Immature natural killer cell (primary cell): ENCODE measurements around the gene TMEM45A. TPM values are rescaled to one million over a fixed set of nuclear protein-coding genes. Genes with fewer than 3 reads are reported as not detected.
"Not testable (repeated sequence)": the region's sequence is repeated elsewhere in the genome, so short reads cannot be mapped to it uniquely, and the experiment has no call there.

ENCODE experiments used
- DNase-seq, 3 donors: peaks; one replicate each; pipeline ENCODE4 v3.0.0; 2022; ENCODE audit warnings: mixed read lengths in 1 of 3
- H3K27ac Mint-ChIP-seq, 6 donors: one replicate each; pipeline ENCODE4 v1.8.0; 2020; ENCODE audit warnings: mixed read lengths in 6 of 6, mild to moderate bottlenecking in 5 of 6, inconsistent platforms in 4 of 6, moderate library complexity in 3 of 6
- H3K27me3 Mint-ChIP-seq, 3 donors: one replicate each; pipeline ENCODE4 v1.8.0; 2020 to 2021; ENCODE audit warnings: low read depth in 3 of 3, mild to moderate bottlenecking in 3 of 3, mixed read lengths in 3 of 3, moderate library complexity in 3 of 3, inconsistent platforms in 1 of 3
- H3K36me3 Mint-ChIP-seq, 3 donors: one replicate each; pipeline ENCODE4 v1.8.0; 2020; ENCODE audit warnings: mixed read lengths in 3 of 3, inconsistent platforms in 2 of 3, mild to moderate bottlenecking in 2 of 3
- H3K4me1 Mint-ChIP-seq, 2 donors: one replicate each; pipeline ENCODE4 v1.8.0; 2020; ENCODE audit warnings: inconsistent platforms in 2 of 2, mild to moderate bottlenecking in 2 of 2, mixed read lengths in 2 of 2, moderate library complexity in 1 of 2
- H3K4me3 Mint-ChIP-seq, 5 donors: one replicate each; pipeline ENCODE4 v1.8.0; 2020; ENCODE audit warnings: mild to moderate bottlenecking in 5 of 5, mixed read lengths in 5 of 5, inconsistent platforms in 3 of 5, moderate library complexity in 3 of 5
- H3K9me3 Mint-ChIP-seq, 6 donors: one replicate each; pipeline ENCODE4 v1.8.0; 2020; ENCODE audit warnings: mild to moderate bottlenecking in 6 of 6, mixed read lengths in 6 of 6, inconsistent platforms in 4 of 6, moderate library complexity in 3 of 6
- polyA plus RNA-seq, 3 donors: library from polyadenylated mRNA; unstranded; fragments of 300-500 nt; fragmentation: Illumina TruSeq; gene quantifications; one replicate each; pipeline ENCODE4 v1.2.3, GENCODE V29; 2021

TMEM45A gene
- polyA plus RNA-seq, 3 donors from 2014 or later = 0.29 TPM; not detected in 2

GRCh38 chr3:100467133-100467532 lies 25.3 kb upstream of the TMEM45A start:
- Mint-ChIP-seq H3K9me3 (peaks cover 0 to 7% (median 0%) of the 10 kb centered on the region in 6 donors), H3K27me3 (peaks cover 1 to 7% (median 3%) of the 10 kb centered on the region in 3 donors), H3K4me3 (no peak overlapping the region), H3K27ac (no peak overlapping the region), H3K4me1 (no peaks in the 10 kb centered on the region), H3K36me3 (no peaks in the 10 kb centered on the region)
- no peak for DNase-seq

- no peaks in the 10 kb centered on the region for H3K4me1 Mint-ChIP-seq
- peaks cover 1 to 3% (median 2%) of the 10 kb centered on the region in 3 donors for H3K27me3 Mint-ChIP-seq
- H3K9me3 Mint-ChIP-seq = peaks cover 0 to 7% (median 0%) of the 10 kb centered on the region in 6 donors
- H3K27ac Mint-ChIP-seq = no peak overlapping the region
- no peaks in the 10 kb centered on the region for H3K36me3 Mint-ChIP-seq
- no peak overlapping the region for H3K4me3 Mint-ChIP-seq
- no peak for DNase-seq
Measured at GRCh38 chr3:100468676-100469075, 23.7 kb upstream of the TMEM45A start.

GRCh38 chr3:100470951-100471350 lies 21.5 kb upstream of the TMEM45A start:
- peaks cover 0 to 7% (median 0%) of the 10 kb centered on the region in 6 donors for H3K9me3 Mint-ChIP-seq
- H3K27ac Mint-ChIP-seq = no peak overlapping the region
- H3K4me3 Mint-ChIP-seq = no peak overlapping the region
- peaks cover 0 to 4% (median 2%) of the 10 kb centered on the region in 3 donors for H3K27me3 Mint-ChIP-seq
- DNase-seq = no peak
- no peaks in the 10 kb centered on the region for H3K4me1 Mint-ChIP-seq
- no peaks in the 10 kb centered on the region for H3K36me3 Mint-ChIP-seq

- Mint-ChIP-seq H3K27ac (no peak overlapping the region), H3K36me3 (no peaks in the 10 kb centered on the region), H3K4me1 (no peaks in the 10 kb centered on the region), H3K4me3 (no peak overlapping the region), H3K9me3 (peaks cover 0 to 7% (median 0%) of the 10 kb centered on the region in 6 donors), H3K27me3 (peaks cover 0 to 4% (median 4%) of the 10 kb centered on the region in 3 donors)
- no peak for DNase-seq
Measured at GRCh38 chr3:100471444-100471843, 21.0 kb upstream of the TMEM45A start.

- H3K36me3 Mint-ChIP-seq, DNase-seq, H3K27me3 Mint-ChIP-seq, H3K4me3 Mint-ChIP-seq, H3K9me3 Mint-ChIP-seq, H3K4me1 Mint-ChIP-seq, H3K27ac Mint-ChIP-seq: not testable (repeated sequence)
Measured at GRCh38 chr3:100477851-100478360, 14.5 kb upstream of the TMEM45A start.

GRCh38 chr3:100478521-100478920 lies 13.9 kb upstream of the TMEM45A start:
- not testable (repeated sequence) for H3K36me3 Mint-ChIP-seq, H3K27me3 Mint-ChIP-seq, H3K27ac Mint-ChIP-seq, H3K9me3 Mint-ChIP-seq, H3K4me1 Mint-ChIP-seq, H3K4me3 Mint-ChIP-seq, DNase-seq

GRCh38 chr3:100480081-100480480 lies 12.3 kb upstream of the TMEM45A start:
- peaks cover 1 to 11% (median 6%) of the 10 kb centered on the region in 3 donors for H3K27me3 Mint-ChIP-seq
- H3K9me3 Mint-ChIP-seq = peaks cover 0 to 2% (median 0%) of the 10 kb centered on the region in 6 donors
- H3K4me3 Mint-ChIP-seq = no peak overlapping the region
- H3K27ac Mint-ChIP-seq = no peak overlapping the region
- no peaks in the 10 kb centered on the region for H3K4me1 Mint-ChIP-seq
- no peak for DNase-seq
- H3K36me3 Mint-ChIP-seq = no peaks in the 10 kb centered on the region

- no peak overlapping the region for H3K27ac Mint-ChIP-seq
- peaks cover 0 to 8% (median 6%) of the 10 kb centered on the region in 3 donors for H3K27me3 Mint-ChIP-seq
- H3K9me3 Mint-ChIP-seq = peaks cover 0 to 2% (median 0%) of the 10 kb centered on the region in 6 donors
- H3K36me3 Mint-ChIP-seq = no peaks in the 10 kb centered on the region
- DNase-seq = no peak
- H3K4me3 Mint-ChIP-seq = no peak overlapping the region
- H3K4me1 Mint-ChIP-seq = no peaks in the 10 kb centered on the region
Measured at GRCh38 chr3:100482176-100482575, 10.2 kb upstream of the TMEM45A start.

- Mint-ChIP-seq H3K36me3 (no peaks in the 10 kb centered on the region), H3K27ac (no peak overlapping the region), H3K27me3 (peaks cover 0 to 8% (median 6%) of the 10 kb centered on the region in 3 donors), H3K4me1 (no peaks in the 10 kb centered on the region), H3K4me3 (no peak overlapping the region), H3K9me3 (peaks cover 0 to 2% (median 0%) of the 10 kb centered on the region in 6 donors)
- no peak for DNase-seq
Measured at GRCh38 chr3:100483529-100483928, 8.9 kb upstream of the TMEM45A start.

- no peaks in the 10 kb centered on the region for H3K36me3 Mint-ChIP-seq
- no peaks in the 10 kb centered on the region for H3K4me1 Mint-ChIP-seq
- peaks cover 0 to 8% (median 8%) of the 10 kb centered on the region in 3 donors for H3K27me3 Mint-ChIP-seq
Measured at GRCh38 chr3:100486808-100487207, 5.6 kb upstream of the TMEM45A start.

GRCh38 chr3:100489118-100489517 lies 3.3 kb upstream of the TMEM45A start:
- Mint-ChIP-seq H3K4me1 (peaks cover 10 to 11% of the 10 kb centered on the region in 2 donors), H3K9me3 (no peaks in the 10 kb centered on the region), H3K36me3 (no peaks in the 10 kb centered on the region), H3K27ac (no peak overlapping the region), H3K27me3 (peaks cover 0 to 5% (median 3%) of the 10 kb centered on the region in 3 donors), H3K4me3 (no peak overlapping the region)
- no peak for DNase-seq

More at GRCh38 chr3:100486808-100487207, 5.6 kb upstream of the TMEM45A start:
- no peak for DNase-seq
- no peak overlapping the region for H3K4me3 Mint-ChIP-seq
- peaks cover 0 to 2% (median 0%) of the 10 kb centered on the region in 6 donors for H3K9me3 Mint-ChIP-seq
- H3K27ac Mint-ChIP-seq = no peak overlapping the region

- Mint-ChIP-seq H3K9me3 (no peaks in the 10 kb centered on the region), H3K27ac (no peak overlapping the region), H3K27me3 (peaks cover 0 to 4% (median 4%) of the 10 kb centered on the region in 3 donors), H3K36me3 (no peaks in the 10 kb centered on the region), H3K4me1 (peaks cover 10 to 11% of the 10 kb centered on the region in 2 donors), H3K4me3 (no peak overlapping the region)
- DNase-seq = no peak
Measured at GRCh38 chr3:100496711-100497261, 4.4 kb downstream of the TMEM45A start.

- DNase-seq = no peak
- H3K36me3 Mint-ChIP-seq = no peaks in the 10 kb centered on the region
- no peaks in the 10 kb centered on the region for H3K4me1 Mint-ChIP-seq
- H3K9me3 Mint-ChIP-seq = no peaks in the 10 kb centered on the region
- no peak overlapping the region for H3K4me3 Mint-ChIP-seq
- no peak overlapping the region for H3K27ac Mint-ChIP-seq
- peaks cover 1 to 4% (median 4%) of the 10 kb centered on the region in 3 donors for H3K27me3 Mint-ChIP-seq
Measured at GRCh38 chr3:100499651-100500050, 7.2 kb downstream of the TMEM45A start.

GRCh38 chr3:100500320-100500880 lies 8.0 kb downstream of the TMEM45A start:
- DNase-seq = no peak
- H3K4me1 Mint-ChIP-seq = no peaks in the 10 kb centered on the region
- H3K36me3 Mint-ChIP-seq = no peaks in the 10 kb centered on the region
- no peak overlapping the region for H3K27ac Mint-ChIP-seq
- no peaks in the 10 kb centered on the region for H3K9me3 Mint-ChIP-seq
- peaks cover 0 to 4% (median 1%) of the 10 kb centered on the region in 3 donors for H3K27me3 Mint-ChIP-seq
- no peak overlapping the region for H3K4me3 Mint-ChIP-seq
